Putamen (tissue), 1 donor: Measurements from ENCODE around the gene KCNG4.

Experiments
- DNase-seq: peaks from one replicate; pipeline ENCODE4 v3.0.0-alpha.2; 2016; ENCODE audit warnings: low spot score

KCNG4 gene

GRCh38 chr16:84182680-84183571 is 56.9 kb downstream of the KCNG4 start:
- no peak for DNase-seq

- no peak for DNase-seq
These were observed 57.7 kb downstream of the KCNG4 start for GRCh38 chr16:84182104-84182503.

- no peak for DNase-seq
These were observed 58.5 kb downstream of the KCNG4 start for GRCh38 chr16:84181144-84181915.

- no peak for DNase-seq
These were observed 59.2 kb downstream of the KCNG4 start for GRCh38 chr16:84180519-84181140.

- no peak for DNase-seq
These were observed 60.0 kb downstream of the KCNG4 start for GRCh38 chr16:84179612-84180320.

- no peak for DNase-seq
These were observed 60.8 kb downstream of the KCNG4 start for GRCh38 chr16:84178892-84179611.

- DNase-seq, result no peak
These were observed 61.6 kb downstream of the KCNG4 start for GRCh38 chr16:84178146-84178765.

- DNase-seq, result no peak
These were observed 62.1 kb downstream of the KCNG4 start for GRCh38 chr16:84177741-84178073.

GRCh38 chr16:84176192-84177053 is 63.4 kb downstream of the KCNG4 start:
- DNase-seq, result no peak

GRCh38 chr16:84175350-84176081 is 64.3 kb downstream of the KCNG4 start:
- no peak for DNase-seq

- no peak for DNase-seq
These were observed 65.4 kb downstream of the KCNG4 start for GRCh38 chr16:84174396-84174795.

DNA sequence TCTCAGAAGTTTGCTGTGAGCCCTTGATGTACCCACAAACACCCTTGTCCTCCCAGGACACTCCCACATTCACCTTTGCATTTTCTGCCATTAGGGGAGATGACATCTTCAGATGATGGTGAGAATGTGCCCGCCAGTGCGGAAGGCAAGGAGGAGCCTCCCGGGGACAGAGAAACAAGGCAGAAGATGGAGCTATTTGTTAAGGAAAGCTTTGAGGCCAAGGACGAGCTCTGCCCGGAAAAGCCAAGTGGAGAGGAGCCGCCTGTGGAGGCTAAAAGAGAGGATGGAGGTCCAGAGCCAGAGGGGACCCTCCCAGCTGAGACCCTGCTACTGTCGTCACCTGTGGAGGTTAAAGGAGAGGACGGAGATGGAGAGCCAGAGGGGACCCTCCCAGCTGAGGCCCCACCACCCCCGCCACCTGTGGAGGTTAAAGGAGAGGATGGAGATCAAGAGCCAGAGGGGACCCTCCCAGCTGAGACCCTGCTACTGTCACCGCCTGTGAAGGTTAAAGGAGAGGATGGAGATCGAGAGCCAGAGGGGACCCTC is 70.0 kb downstream of the KCNG4 start:
- no peak for DNase-seq
